AG04450 (cell line): Measurements from ENCODE around the gene NUP42. TPM values are rescaled to one million over a fixed set of nuclear protein-coding genes. Genes with fewer than 3 reads are reported as not detected.

Experiments used
- CTCF ChIA-PET: fragments of 300-600, 350-600 bp; formaldehyde crosslinking; extraction: SDS; loops from one replicate; lab custom pipeline; 2022; ENCODE audit warnings: antibody characterized with exemption, inconsistent platforms; lab: Charles Lee
- POLR2A ChIA-PET: fragments of 350-600 bp; formaldehyde crosslinking; extraction: SDS; loops from one replicate; lab custom pipeline; 2021; ENCODE audit warnings: antibody characterized with exemption, inconsistent platforms; lab: Yijun Ruan, JAX
- DNase-seq: peaks from one replicate; pipeline ENCODE4 v3.0.0-alpha.2; 2011; ENCODE audit warnings: low read depth, low spot score
- H3K27ac ChIP-seq: one replicate; pipeline ENCODE4 v1.5.1; 2012; ENCODE audit warnings: low read depth, low read length, control low read depth
- H3K27me3 ChIP-seq: one replicate; pipeline ENCODE4 v1.6.0; 2012; ENCODE audit warnings: low read length; ENCODE audit not compliant: control insufficient read depth, insufficient read depth
- H3K4me3 ChIP-seq: 2 replicates; pipeline ENCODE4 v1.5.1; 2011; ENCODE audit warnings: mild to moderate bottlenecking, low read depth, low read length, control low read depth
- H3K9me3 ChIP-seq: 2 replicates; pipeline ENCODE4 v1.5.1; 2012; ENCODE audit warnings: low read length; ENCODE audit not compliant: control insufficient read depth, insufficient read depth
- polyA plus RNA-seq: library from polyadenylated mRNA; depleted of rRNA; stranded (reverse); fragments of >200 nt; gene quantifications from 2 replicates; pipeline ENCODE4 v1.2.3, GENCODE V29; 2011
- TF ChIP-seq, protein P1 (sequence below): IDR thresholded peaks from 2 replicates; pipeline ENCODE4 v1.5.1; 2011; ENCODE audit warnings: low read depth, low read length, control low read depth, inconsistent platforms

Gene NUP42
- polyA plus RNA-seq, 1 experiment, result 17.4 TPM

DNA sequence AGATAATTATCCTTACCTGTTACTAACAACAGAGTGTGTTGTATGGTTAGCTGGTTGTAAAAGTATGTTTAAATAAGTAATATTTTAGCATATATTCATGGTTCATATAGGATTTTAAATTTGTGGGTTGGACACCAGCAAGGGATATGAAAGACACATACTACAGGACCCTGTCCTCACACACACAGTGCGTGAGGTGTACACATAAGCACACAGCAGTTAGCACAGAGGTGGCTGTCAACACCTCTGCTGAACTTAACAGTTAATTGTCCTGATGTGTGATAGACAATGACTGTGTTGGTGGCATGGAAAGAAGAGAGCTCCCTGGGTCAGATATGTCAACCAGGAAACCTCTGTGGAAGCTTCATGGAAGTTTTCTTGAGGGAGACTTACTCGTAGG lies 23.3 kb upstream of the NUP42 start:
- Histone ChIP-seq H3K27ac (no peak overlapping the region), H3K9me3 (no peaks in the 10 kb centered on the region), H3K27me3 (no peaks in the 10 kb centered on the region), H3K4me3 (no peak overlapping the region)
- DNase-seq, result no peak
- ChIA-PET CTCF (no interaction called here), POLR2A (no interaction called here)
- TF ChIP-seq, protein P1, sequence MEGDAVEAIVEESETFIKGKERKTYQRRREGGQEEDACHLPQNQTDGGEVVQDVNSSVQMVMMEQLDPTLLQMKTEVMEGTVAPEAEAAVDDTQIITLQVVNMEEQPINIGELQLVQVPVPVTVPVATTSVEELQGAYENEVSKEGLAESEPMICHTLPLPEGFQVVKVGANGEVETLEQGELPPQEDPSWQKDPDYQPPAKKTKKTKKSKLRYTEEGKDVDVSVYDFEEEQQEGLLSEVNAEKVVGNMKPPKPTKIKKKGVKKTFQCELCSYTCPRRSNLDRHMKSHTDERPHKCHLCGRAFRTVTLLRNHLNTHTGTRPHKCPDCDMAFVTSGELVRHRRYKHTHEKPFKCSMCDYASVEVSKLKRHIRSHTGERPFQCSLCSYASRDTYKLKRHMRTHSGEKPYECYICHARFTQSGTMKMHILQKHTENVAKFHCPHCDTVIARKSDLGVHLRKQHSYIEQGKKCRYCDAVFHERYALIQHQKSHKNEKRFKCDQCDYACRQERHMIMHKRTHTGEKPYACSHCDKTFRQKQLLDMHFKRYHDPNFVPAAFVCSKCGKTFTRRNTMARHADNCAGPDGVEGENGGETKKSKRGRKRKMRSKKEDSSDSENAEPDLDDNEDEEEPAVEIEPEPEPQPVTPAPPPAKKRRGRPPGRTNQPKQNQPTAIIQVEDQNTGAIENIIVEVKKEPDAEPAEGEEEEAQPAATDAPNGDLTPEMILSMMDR, result no peak

DNA sequence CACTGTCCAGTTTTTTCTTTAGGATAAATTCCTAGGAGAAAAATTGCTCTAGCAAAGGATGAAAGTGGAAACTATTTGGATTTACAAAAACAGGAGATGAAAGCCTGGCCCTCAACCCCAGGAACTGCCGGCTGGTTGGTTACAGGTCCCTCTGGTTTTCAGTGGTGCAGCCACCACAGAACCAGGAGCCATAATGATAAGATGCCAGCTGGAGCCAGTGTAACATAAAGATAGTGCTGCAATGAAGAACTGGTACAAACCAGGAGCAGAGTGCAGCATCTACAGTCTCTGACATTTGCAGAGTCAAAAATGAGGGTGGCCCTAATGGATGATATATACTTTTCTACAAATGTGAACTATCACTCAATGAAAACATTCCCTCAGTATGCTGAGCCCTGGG lies 20.4 kb upstream of the NUP42 start:
- no peak overlapping the region for H3K4me3 ChIP-seq
- no peaks in the 10 kb centered on the region for H3K27me3 ChIP-seq
- TF ChIP-seq, protein P1, result no peak
- DNase-seq, result no peak
- CTCF ChIA-PET, result no interaction called here
- POLR2A ChIA-PET, result no interaction called here
- no peaks in the 10 kb centered on the region for H3K9me3 ChIP-seq
- H3K27ac ChIP-seq, result no peak overlapping the region

DNA sequence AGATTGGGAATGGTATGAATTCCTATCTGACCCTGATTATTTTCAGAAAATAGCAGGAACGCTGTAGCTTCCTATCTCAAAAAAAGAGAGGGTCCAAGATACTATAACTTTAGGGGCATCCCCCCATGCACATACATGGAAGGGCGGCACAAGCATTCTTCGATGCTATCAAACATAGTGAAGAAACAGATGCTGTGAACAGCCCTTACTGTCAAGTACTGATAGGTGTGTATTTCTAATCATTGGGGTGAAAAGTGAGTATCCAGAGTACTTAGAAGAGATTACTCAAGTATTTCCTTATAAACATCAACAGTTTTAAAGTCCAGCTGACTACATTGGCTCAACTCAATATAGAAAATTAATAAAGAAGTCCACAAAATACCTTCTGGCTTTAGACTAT lies 17.0 kb upstream of the NUP42 start:
- ChIA-PET CTCF (interaction anchor here (1.1 to 1.5 kb wide), 3 partner anchors 21 to 109 kb away, joined by 3 to 8 read pairs (median 3); no protein-coding TSS in a partner anchor), POLR2A (no interaction called here)
- H3K27me3 ChIP-seq, result no peaks in the 10 kb centered on the region
- H3K9me3 ChIP-seq, result no peaks in the 10 kb centered on the region
- TF ChIP-seq, protein P1, result no peak
- DNase-seq, result no peak
- H3K27ac ChIP-seq, result no peak overlapping the region
- no peak overlapping the region for H3K4me3 ChIP-seq

DNA sequence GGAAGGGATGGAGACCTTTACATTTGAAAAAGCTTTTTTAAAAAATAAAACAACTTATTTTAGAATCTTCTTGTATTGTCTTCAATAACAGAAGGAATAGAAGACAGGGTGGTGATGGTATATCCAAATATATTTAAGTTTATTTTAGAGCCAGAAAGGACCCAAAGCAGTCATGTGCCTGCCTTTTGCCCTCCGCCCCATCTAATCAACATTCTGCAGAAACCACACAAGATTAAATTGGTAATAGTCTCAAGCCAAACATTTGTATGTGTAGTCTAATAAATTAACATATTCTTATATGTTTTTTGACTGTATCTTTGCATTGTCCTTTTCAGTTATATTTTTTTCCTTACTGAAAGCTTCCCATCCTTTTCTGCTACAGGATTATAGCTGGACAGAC lies 16.5 kb upstream of the NUP42 start:
- POLR2A ChIA-PET, result no interaction called here
- CTCF ChIA-PET, result interaction anchor here (1.0 to 1.5 kb wide), 3 partner anchors 8 to 109 kb away, joined by 3 to 8 read pairs (median 3); no protein-coding TSS in a partner anchor
- TF ChIP-seq, protein P1, result no peak

DNA sequence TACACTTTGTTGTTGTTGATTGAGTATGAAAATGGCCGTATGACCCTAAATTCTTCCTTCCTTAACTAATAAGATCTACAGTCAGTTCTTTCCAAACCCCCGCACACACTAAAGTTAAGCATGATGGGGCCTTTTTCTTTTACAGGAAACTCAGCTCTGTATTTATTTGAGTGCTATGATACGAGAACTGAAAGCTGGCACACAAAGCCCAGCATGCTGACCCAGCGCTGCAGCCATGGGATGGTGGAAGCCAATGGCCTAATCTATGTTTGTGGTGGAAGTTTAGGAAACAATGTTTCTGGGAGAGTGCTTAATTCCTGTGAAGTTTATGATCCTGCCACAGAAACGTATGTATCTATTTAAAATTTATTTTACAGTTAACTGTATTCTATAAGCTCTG lies 14.2 kb upstream of the NUP42 start:
- POLR2A ChIA-PET, result no interaction called here
- H3K9me3 ChIP-seq, result no peaks in the 10 kb centered on the region
- CTCF ChIA-PET, result interaction anchor here (0.6 to 1.0 kb wide), 2 partner anchors 16 to 439 kb away, joined by 3 to 14 read pairs; no protein-coding TSS in a partner anchor
- H3K27me3 ChIP-seq, result no peaks in the 10 kb centered on the region
- no peak overlapping the region for H3K27ac ChIP-seq
- H3K4me3 ChIP-seq, result no peak overlapping the region
- no peak for DNase-seq
- TF ChIP-seq, protein P1, result no peak

More for the DNA sequence above, 16.5 kb upstream of the NUP42 start:
- Histone ChIP-seq H3K9me3 (no peaks in the 10 kb centered on the region), H3K27ac (no peak overlapping the region), H3K4me3 (no peak overlapping the region), H3K27me3 (no peaks in the 10 kb centered on the region)
- DNase-seq, result no peak
